GM23248 (cell line): ENCODE data around the gene ANO10. TPM values are rescaled to one million over a fixed set of nuclear protein-coding genes. Genes with fewer than 3 reads are reported as not detected.

ENCODE experiments used
- DNase-seq: peaks from one replicate; pipeline ENCODE4 v3.0.0-alpha.2; 2015
- H2AFZ ChIP-seq: fragments of 200-600 bp; sonication (generic); 2 replicates; pipeline ENCODE4 v1.6.1; 2016; ENCODE audit warnings: antibody characterized with exemption
- H3F3A ChIP-seq: fragments of 200-600 bp; sonication (generic); 2 replicates; pipeline ENCODE4 v1.6.1; 2016; ENCODE audit warnings: mild to moderate bottlenecking, antibody characterized with exemption, mixed run types; ENCODE audit not compliant: insufficient read depth
- H3K27ac ChIP-seq: fragments of 200-600 bp; sonication (generic); 2 replicates; pipeline ENCODE4 v1.5.1; 2016; ENCODE audit warnings: mild to moderate bottlenecking
- H3K27me3 ChIP-seq: fragments of 200-600 bp; sonication (generic); replicated peaks from 2 replicates; pipeline ENCODE4 v1.6.1; 2016; ENCODE audit warnings: mild to moderate bottlenecking; ENCODE audit not compliant: insufficient read depth
- H3K36me3 ChIP-seq: fragments of 200-600 bp; sonication (generic); 2 replicates; pipeline ENCODE4 v1.6.1; 2016; ENCODE audit warnings: low read depth, mild to moderate bottlenecking
- H3K4me1 ChIP-seq: fragments of 200-600 bp; sonication (generic); 2 replicates; pipeline ENCODE4 v1.6.1; 2016; ENCODE audit warnings: mild to moderate bottlenecking; ENCODE audit not compliant: insufficient read depth
- H3K4me2 ChIP-seq: fragments of 200-600 bp; sonication (generic); one replicate; pipeline ENCODE4 v1.6.1; 2016; ENCODE audit warnings: mild to moderate bottlenecking; ENCODE audit not compliant: unreplicated experiment
- H3K4me3 ChIP-seq: fragments of 200-600 bp; sonication (generic); 2 replicates; pipeline ENCODE4 v1.5.1; 2016; ENCODE audit warnings: mild to moderate bottlenecking
- H3K79me2 ChIP-seq: fragments of 200-600 bp; sonication (generic); 2 replicates; pipeline ENCODE4 v1.6.1; 2016; ENCODE audit warnings: mild to moderate bottlenecking; ENCODE audit not compliant: insufficient read depth
- H3K9ac ChIP-seq: fragments of 200-600 bp; sonication (generic); 2 replicates; pipeline ENCODE4 v1.6.1; 2016; ENCODE audit warnings: mild to moderate bottlenecking
- H3K9me2 ChIP-seq: fragments of 200-600 bp; sonication (generic); 2 replicates; pipeline ENCODE4 v1.6.1; 2016; ENCODE audit warnings: mixed run types, mild to moderate bottlenecking, moderate library complexity; ENCODE audit not compliant: insufficient read depth
- H3K9me3 ChIP-seq: fragments of 200-600 bp; sonication (generic); one replicate; pipeline ENCODE4 v1.6.1; 2017; ENCODE audit warnings: low read depth
- H4K20me1 ChIP-seq: fragments of 200-600 bp; sonication (generic); 2 replicates; pipeline ENCODE4 v1.6.0; 2016; ENCODE audit not compliant: insufficient read depth
- EZH2 ChIP-seq: fragments of 200-600 bp; sonication (generic); IDR thresholded peaks from 2 replicates; pipeline ENCODE4 v1.6.1; 2018; ENCODE audit warnings: antibody characterized with exemption, mild to moderate bottlenecking; ENCODE audit not compliant: insufficient read depth, poor library complexity, severe bottlenecking
- EZH2phosphoT487 ChIP-seq: fragments of 200-600 bp; sonication (generic); IDR thresholded peaks from 2 replicates; pipeline ENCODE4 v1.6.1; 2018; ENCODE audit warnings: antibody characterized with exemption, moderate library complexity, mild to moderate bottlenecking, low read depth; ENCODE audit not compliant: insufficient read depth
- WGBS, 2 experiments: methylation state at CpG; one replicate each; pipeline ENCODE4 v1.1.6; 2015 to 2017; ENCODE audit warnings: low lambda C conversion rate in 2 of 2, low coverage in 1 of 2; ENCODE audit errors: missing lambda C conversion rate in 2 of 2; 5-methylcytosine and 5-hydroxymethylcytosine counted together
- in situ Hi-C: fragments of 300-500 bp; cut with MboI; formaldehyde crosslinking; loops from 2 replicates; pipeline ENCODE4 v1.15.0; 2020
- polyA plus RNA-seq: library from polyadenylated mRNA; unstranded; fragments of >200 nt; fragmentation: Nextera tagmentation; extraction: Ambion mirVana; gene quantifications from 2 replicates; pipeline ENCODE4 v1.2.1, GENCODE V29; 2016
- small RNA-seq: library from RNA; depleted of rRNA; stranded (forward); fragments of <200 nt; gene quantifications from one replicate; pipeline ENCODE3, GENCODE V24; 2014; ENCODE audit warnings: low read depth, low replicate concordance
- total RNA-seq: library from RNA; depleted of rRNA; stranded (reverse); fragments of >200 nt; shearing (Covaris generic); gene quantifications from 2 replicates; pipeline ENCODE4 v1.2.3, GENCODE V29; 2014; rRNA removed

Gene ANO10
- total and polyA plus RNA-seq, 2 experiments from 2014 or later, result 51.1 to 73.2 TPM

- in situ Hi-C loops, result no loop called here
- Histone ChIP-seq H3K4me3 (no peak overlapping the region), H3K36me3 (peaks cover 3% of the 10 kb centered on the region; the same call in 1 of the 2 replicates), H3K79me2 (peaks cover 95% of the 10 kb centered on the region), H4K20me1 (no peaks in the 10 kb centered on the region), H3K9me2 (no peaks in the 10 kb centered on the region), H3K4me1 (no peaks in the 10 kb centered on the region), H3K27me3 (no peaks in the 10 kb centered on the region), H3K27ac (no peak overlapping the region), H3K9ac (no peak overlapping the region), H3K9me3 (no peaks in the 10 kb centered on the region), H3F3A (no peaks in the 10 kb centered on the region), H3K4me2 (no peak overlapping the region), H2AFZ (no peak overlapping the region)
- 83% methylated on average over 8 of the region's 8 CpGs for WGBS, 2 experiments
- no peak for TF ChIP-seq EZH2phosphoT487
- no peak for TF ChIP-seq EZH2
- DNase-seq, result no peak
Measured at GRCh38 chr3:43317461-43318316, 304.1 kb downstream of the ANO10 start.

DNA sequence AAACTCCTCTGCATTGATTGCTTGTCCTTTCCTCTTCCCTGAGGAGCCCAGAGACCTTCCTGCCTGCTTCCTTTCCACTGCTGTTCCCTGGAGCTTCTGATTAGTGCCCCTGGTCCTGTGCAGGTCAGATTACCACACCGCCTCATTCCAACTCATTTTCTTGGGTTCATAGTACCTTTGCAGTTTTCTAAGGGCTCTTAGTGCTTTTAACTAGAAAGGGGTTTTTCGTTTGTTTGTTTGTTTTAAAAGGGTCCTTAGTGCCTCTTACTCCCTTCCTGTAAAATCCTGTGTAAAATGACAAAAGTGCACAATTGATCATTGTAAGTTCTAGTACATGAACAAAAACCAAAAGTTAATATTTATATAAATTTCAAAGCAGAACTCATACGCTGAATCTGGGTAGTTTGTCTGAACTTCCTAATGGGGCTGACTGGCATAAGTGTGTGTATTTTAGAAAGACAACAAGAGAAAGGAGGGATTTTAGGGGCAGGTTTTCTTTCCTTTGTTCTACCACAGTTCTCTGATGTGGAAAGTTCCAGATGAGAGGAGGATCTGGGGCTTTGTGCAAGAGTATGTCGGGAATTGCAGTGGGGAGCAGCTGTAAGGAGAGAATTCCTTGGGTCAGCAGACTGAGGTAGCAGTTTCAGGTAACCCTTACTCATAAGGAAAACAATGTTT is 304.9 kb downstream of the ANO10 start:
- Histone ChIP-seq H3K4me3 (no peak overlapping the region), H3K9ac (no peak overlapping the region), H3K79me2 (peaks cover 95% of the 10 kb centered on the region), H3K9me3 (no peaks in the 10 kb centered on the region), H3K4me2 (no peak overlapping the region), H4K20me1 (no peaks in the 10 kb centered on the region), H3K9me2 (no peaks in the 10 kb centered on the region), H3K27ac (no peak overlapping the region), H3K27me3 (no peaks in the 10 kb centered on the region), H3F3A (no peaks in the 10 kb centered on the region), H2AFZ (no peak overlapping the region), H3K4me1 (no peaks in the 10 kb centered on the region), H3K36me3 (peaks cover 8% of the 10 kb centered on the region; the same call in 1 of the 2 replicates)
- 88 to 90% methylated on average over 4 of the region's 4 CpGs for WGBS, 2 experiments
- no peak for DNase-seq
- in situ Hi-C loops, result no loop called here
- TF ChIP-seq EZH2phosphoT487, result no peak

Small RNA genes lying within 50 kb of the gene (small RNA-seq; reads per million reads assigned to genes)
- gene RF00019, result not detected

Other genes starting within 250 kb of the ANO10 start
- gene ABHD5, start 68.9 kb upstream of the ANO10 start, total RNA-seq, result 45.5 and 54.3 TPM in 2 replicates
- gene ABHD5, start 68.9 kb upstream of the ANO10 start, polyA plus RNA-seq, result 31.4 and 32.3 TPM in 2 replicates